HEK293 (cell line): ENCODE measurements around the gene KIAA0825.

Source experiments
- INSM2 ChIP-seq: fragments of 450-650 bp; formaldehyde crosslinking; IDR thresholded peaks from 2 replicates; pipeline ENCODE4 v1.5.1; 2016; ENCODE audit warnings: missing biosample characterization, missing genetic modification characterization
- PRDM2 ChIP-seq: fragments of 450-650 bp; formaldehyde crosslinking; IDR thresholded peaks from 2 replicates; pipeline ENCODE4 v1.5.1; 2016; ENCODE audit warnings: missing biosample characterization, missing genetic modification characterization, borderline replicate concordance
- PRDM6 ChIP-seq: fragments of 450-650 bp; formaldehyde crosslinking; IDR thresholded peaks from 2 replicates; pipeline ENCODE4 v1.5.1; 2017; ENCODE audit warnings: missing biosample characterization, missing genetic modification characterization
- REST ChIP-seq: fragments of 450-650 bp; formaldehyde crosslinking; IDR thresholded peaks from 2 replicates; pipeline ENCODE4 v1.5.1; 2016; ENCODE audit warnings: missing biosample characterization, missing genetic modification characterization
- ZBTB49 ChIP-seq: fragments of 450-650 bp; formaldehyde crosslinking; IDR thresholded peaks from 2 replicates; pipeline ENCODE4 v1.5.1; 2016; ENCODE audit warnings: missing biosample characterization, missing genetic modification characterization, low read depth
- ZBTB6 ChIP-seq: fragments of 450-650 bp; formaldehyde crosslinking; IDR thresholded peaks from 2 replicates; pipeline ENCODE4 v1.5.1; 2017; ENCODE audit warnings: missing biosample characterization, missing genetic modification characterization
- ZNF157 ChIP-seq: fragments of 450-650 bp; formaldehyde crosslinking; IDR thresholded peaks from 2 replicates; pipeline ENCODE4 v1.5.1; 2016; ENCODE audit warnings: missing biosample characterization, missing genetic modification characterization
- ZNF16 ChIP-seq: fragments of 450-650 bp; formaldehyde crosslinking; IDR thresholded peaks from 2 replicates; pipeline ENCODE4 v1.5.1; 2016; ENCODE audit warnings: low read depth, missing biosample characterization, missing genetic modification characterization
- ZNF169 ChIP-seq: fragments of 450-650 bp; formaldehyde crosslinking; IDR thresholded peaks from 2 replicates; pipeline ENCODE4 v1.5.1; 2016; ENCODE audit warnings: missing biosample characterization, missing genetic modification characterization
- ZNF211 ChIP-seq: fragments of 450-650 bp; formaldehyde crosslinking; IDR thresholded peaks from 2 replicates; pipeline ENCODE4 v1.5.1; 2016; ENCODE audit warnings: low read depth, missing biosample characterization, missing genetic modification characterization
- ZNF292 ChIP-seq: fragments of 450-650 bp; formaldehyde crosslinking; IDR thresholded peaks from 2 replicates; pipeline ENCODE4 v1.5.1; 2016; ENCODE audit warnings: low read depth, missing biosample characterization, missing genetic modification characterization, borderline replicate concordance
- ZNF302 ChIP-seq: fragments of 450-650 bp; formaldehyde crosslinking; IDR thresholded peaks from 2 replicates; pipeline ENCODE4 v1.5.1; 2016; ENCODE audit warnings: missing biosample characterization, missing genetic modification characterization, low read depth
- ZNF311 ChIP-seq: fragments of 450-650 bp; formaldehyde crosslinking; IDR thresholded peaks from 2 replicates; pipeline ENCODE4 v1.5.1; 2017; ENCODE audit warnings: missing biosample characterization, missing genetic modification characterization, borderline replicate concordance
- ZNF843 ChIP-seq: fragments of 450-650 bp; formaldehyde crosslinking; IDR thresholded peaks from 2 replicates; pipeline ENCODE4 v1.5.1; 2016; ENCODE audit warnings: missing biosample characterization, missing genetic modification characterization
- ZSCAN4 ChIP-seq: fragments of 450-650 bp; formaldehyde crosslinking; IDR thresholded peaks from 2 replicates; pipeline ENCODE4 v1.5.1; 2017; ENCODE audit warnings: missing biosample characterization, missing genetic modification characterization
- ZSCAN5A ChIP-seq: fragments of 450-650 bp; formaldehyde crosslinking; IDR thresholded peaks from 2 replicates; pipeline ENCODE4 v1.5.1; 2016; ENCODE audit warnings: missing biosample characterization, missing genetic modification characterization

Gene KIAA0825

GRCh38 chr5:94618493-94619328 is at the start of gene KIAA0825, which contains the start of gene SLF1 (continued):
- TF ChIP-seq PRDM2 (tag by site-specific recombination) (no peak), INSM2 (peak; percentile 49; the same call in 1 of the 2 replicates), ZNF211 (no peak), ZNF16 (tag by site-specific recombination) (no peak), ZBTB49 (tag by site-specific recombination) (no peak), ZNF302 (tag by site-specific recombination) (no peak), ZNF169 (tag by site-specific recombination) (no peak), ZNF843 (tag by site-specific recombination) (peak; percentile 61; the same call in 1 of the 2 replicates), ZNF292 (no peak), ZBTB6 (peak; percentile 23; the same call in 1 of the 2 replicates), ZSCAN5A (0 out of 2 replicates have a peak, but pooled peaks have one; percentile 44), REST (tag by site-specific recombination) (0 out of 2 replicates have a peak, but pooled peaks have one; percentile 50), ZSCAN4 (tag by site-specific recombination) (no peak), ZNF157 (no peak), PRDM6 (tag by site-specific recombination) (no peak; the same call in 1 of the 2 replicates), ZNF311 (no peak)
